ENCODE data around the gene PIGU.

- TF ChIP-seq CTCF (IDR thresholded peaks at IDR 0.05; ENCODE audit: insufficient read depth, low read length) (no peak), REST (IDR thresholded peaks at IDR 0.05; ENCODE audit: insufficient replicate concordance, low read depth) (no peak), GABPA (IDR thresholded peaks at IDR 0.05; ENCODE audit: low read depth) (no peak)
Observed at GRCh38 chr20:34701405-34702085, 24.7 kb upstream of the PIGU start.

All from HL-60 (cell line).